Suprapubic skin (tissue), 4 donors: ENCODE data around the gene KLF7.

Experiments
- CTCF ChIP-seq, 2 donors: fragments of 200-600 bp in 1 of 2; fragments of 450-650 bp in 1 of 2; sonication (generic) in 1 of 2; IDR thresholded peaks; one replicate each; pipeline ENCODE4 v1.5.1; 2016 to 2019; ENCODE audit warnings: antibody characterized with exemption in 2 of 2, mild to moderate bottlenecking in 1 of 2, moderate library complexity in 1 of 2
- POLR2A ChIP-seq, 2 donors: fragments of 450-650 bp; IDR thresholded peaks; one replicate each; pipeline ENCODE4 v1.6.1; 2017; ENCODE audit warnings: antibody characterized with exemption in 2 of 2, mild to moderate bottlenecking in 2 of 2, moderate library complexity in 2 of 2
- POLR2AphosphoS5 ChIP-seq, 3 donors: sonication (generic); formaldehyde crosslinking; IDR thresholded peaks; one replicate each; pipeline ENCODE4 v1.6.1; 2017; ENCODE audit warnings: antibody characterized with exemption in 3 of 3

GRCh38 chr2:207078186-207078798, 87.5 kb downstream of the KLF7 start:
- TF ChIP-seq CTCF (IDR thresholded peaks at IDR 0.05), result no peak
- TF ChIP-seq POLR2A (IDR thresholded peaks at IDR 0.05), result no peak
- no peak for TF ChIP-seq POLR2AphosphoS5 (IDR thresholded peaks at IDR 0.05)
